Left hindlimb (tissue), 1 donor: Measurements from ENCODE around the gene BIN1.

Source experiments
- DNase-seq: peaks from one replicate; pipeline ENCODE4 v3.0.0-alpha.2; 2018

Gene BIN1

DNA sequence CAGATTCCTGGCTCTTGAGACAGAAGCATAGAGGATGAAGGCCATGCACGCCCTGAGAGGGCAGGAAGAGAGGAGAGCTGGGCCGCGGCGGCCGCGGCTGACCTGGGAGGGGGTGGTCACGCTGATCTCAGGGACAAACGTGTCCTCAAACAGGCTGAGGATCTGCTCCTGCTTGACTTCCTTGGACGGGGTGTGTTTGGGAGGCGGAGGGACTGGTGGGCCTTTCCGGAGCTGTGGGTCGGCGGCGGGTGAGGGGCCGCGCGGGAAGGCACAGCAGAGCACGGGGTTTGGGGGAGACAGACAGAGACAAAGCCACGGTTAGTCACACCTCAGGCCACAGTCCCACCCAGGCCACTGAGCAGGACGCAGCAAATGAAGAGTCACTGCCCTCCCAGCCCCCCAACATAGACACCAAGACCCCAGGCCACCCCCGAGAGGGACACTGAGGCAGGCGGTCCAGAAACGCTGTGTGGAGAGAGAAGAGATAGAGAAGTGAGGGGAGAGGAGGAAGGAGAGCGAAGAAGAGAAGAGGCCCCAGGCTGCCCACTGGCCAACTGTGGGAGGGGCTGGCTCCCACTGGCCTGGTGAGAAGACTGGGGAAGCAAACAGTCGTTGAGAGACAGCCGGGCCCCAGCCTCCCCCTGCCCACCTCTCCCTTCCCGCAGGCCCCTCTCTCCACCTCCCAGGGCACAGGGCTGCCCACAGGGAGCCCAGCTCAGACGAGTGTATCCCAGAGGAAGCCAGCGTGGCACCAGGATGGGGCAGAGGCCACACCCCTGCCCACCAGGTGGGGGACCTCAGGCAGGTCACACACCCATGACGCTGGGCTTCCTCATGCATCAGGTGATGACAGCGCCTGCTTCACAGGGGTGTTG lies 49.3 kb downstream of the BIN1 start:
- DNase-seq: no peak

DNA sequence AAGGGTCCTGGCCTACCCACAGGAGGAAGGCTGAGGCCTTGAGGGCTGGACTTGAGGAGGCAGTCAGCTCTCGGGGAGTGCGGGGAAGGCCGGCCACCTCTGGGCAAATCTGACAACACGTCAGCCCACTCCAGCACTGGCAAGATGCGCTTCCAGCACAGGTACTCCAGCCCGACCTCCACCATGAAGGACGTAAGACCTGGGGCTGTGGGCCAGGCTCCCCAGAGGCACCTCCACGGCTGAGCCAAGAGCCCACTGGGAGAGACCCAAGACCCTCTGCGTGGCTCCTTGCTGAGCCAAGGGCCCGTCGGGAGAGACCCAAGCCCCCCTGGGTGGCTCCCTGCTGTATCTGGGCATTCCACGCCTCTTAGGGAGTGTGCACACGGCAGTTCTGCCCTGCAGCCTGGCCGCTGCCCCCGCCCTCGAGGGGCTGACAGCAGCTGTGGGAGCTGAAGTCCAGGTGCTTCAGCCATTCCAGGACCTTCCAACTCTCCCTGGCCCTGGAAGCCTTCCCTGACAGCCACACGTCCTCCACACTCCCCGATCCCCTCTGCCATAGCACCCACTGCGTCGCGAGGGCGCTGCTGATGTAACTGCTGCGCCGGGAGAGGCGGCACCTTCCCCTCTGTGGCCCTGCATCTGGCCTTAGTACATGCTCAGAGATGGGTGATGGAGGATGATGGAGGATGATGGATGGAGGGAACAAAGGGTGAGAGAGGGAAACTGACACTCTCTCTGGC lies 50.2 kb downstream of the BIN1 start:
- no peak for DNase-seq

DNA sequence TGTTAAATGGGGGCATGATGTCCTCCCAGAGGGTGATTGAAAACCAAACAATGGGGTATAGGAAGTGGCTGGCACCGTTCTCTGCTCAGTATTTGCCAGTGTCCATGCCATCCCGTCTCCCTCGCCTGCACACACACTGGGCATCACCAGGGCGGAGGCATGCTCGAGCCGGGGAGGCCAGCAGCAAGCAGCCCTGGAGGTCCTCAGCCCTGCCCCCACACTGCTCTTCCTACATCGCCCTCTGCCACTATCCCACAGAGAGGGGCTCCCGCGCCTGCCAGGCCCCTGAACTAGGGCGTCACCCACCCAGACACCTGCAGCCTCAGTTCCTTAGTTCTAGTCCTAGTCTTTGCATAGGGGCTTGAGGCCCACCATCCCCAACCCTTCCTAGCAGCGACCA lies 50.9 kb downstream of the BIN1 start:
- no peak for DNase-seq

DNA sequence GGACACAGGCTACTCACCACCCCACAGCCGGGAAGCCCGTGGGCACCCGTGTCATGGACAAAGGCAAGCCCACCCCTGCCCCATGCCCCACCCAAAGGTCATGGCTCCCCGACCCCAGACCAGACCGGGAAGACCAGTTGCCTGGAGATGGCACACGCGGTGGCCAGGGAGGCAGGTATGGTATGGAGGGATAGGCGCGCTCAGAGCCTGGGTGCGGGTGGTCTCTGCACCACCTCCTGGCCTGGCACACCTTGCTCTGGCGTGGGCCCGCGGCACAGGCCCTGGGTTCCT lies 51.2 kb downstream of the BIN1 start:
- no peak for DNase-seq

DNA sequence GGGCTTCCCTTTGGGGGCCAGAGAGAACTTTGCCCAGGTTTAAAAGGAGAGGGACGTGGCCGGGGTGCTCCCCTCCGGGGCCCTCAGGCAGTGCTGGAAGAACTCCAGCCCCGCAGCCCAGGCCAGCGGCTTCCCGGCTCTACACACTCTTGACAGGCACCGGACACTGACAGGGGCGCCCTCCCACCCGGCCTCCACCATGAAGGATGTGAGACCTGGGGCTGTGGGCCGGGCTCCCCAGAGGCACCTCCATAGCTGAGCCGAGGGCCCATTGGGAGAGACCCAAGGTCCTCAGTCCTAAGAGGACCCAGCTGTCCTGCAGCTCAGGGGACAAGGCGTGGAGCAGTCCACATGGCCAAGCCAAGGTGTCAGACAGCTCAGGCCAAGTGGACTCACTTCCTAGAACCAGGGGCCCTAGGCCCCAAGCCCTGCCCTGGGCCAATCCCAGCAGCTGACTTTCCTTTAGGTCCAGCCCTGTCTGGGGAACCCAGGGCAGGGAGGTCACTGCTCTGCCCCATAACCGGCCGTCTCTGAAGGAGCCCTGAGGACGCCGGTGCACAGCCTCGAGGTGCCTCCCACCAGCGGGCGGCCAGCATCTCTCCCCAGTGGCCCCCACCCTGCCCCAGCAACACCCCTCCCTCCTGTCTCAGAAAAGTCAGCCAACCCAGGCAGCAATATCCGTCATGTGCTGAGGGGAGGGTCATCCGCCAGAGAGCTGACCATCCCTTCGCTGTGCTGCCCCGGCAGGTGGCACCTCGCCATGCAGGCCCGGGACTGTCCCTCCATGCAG lies 51.8 kb downstream of the BIN1 start:
- peak; percentile 31 for DNase-seq

DNA sequence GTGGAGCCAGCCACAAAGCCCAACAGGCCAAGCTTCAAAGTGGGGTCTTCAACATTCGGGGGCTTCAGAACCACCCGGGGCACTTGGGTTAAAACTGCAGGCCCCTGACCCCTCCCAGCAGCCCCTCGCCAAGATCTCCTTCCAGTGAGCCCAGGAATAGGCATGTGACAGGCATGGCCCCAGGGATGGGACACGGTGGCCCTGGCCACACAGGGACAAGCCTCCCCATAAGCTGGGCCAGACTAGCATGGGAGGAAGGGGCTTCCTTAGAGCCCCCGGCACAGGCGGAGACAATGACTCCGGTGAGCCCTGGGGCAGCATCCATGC lies 52.4 kb downstream of the BIN1 start:
- no peak for DNase-seq

DNA sequence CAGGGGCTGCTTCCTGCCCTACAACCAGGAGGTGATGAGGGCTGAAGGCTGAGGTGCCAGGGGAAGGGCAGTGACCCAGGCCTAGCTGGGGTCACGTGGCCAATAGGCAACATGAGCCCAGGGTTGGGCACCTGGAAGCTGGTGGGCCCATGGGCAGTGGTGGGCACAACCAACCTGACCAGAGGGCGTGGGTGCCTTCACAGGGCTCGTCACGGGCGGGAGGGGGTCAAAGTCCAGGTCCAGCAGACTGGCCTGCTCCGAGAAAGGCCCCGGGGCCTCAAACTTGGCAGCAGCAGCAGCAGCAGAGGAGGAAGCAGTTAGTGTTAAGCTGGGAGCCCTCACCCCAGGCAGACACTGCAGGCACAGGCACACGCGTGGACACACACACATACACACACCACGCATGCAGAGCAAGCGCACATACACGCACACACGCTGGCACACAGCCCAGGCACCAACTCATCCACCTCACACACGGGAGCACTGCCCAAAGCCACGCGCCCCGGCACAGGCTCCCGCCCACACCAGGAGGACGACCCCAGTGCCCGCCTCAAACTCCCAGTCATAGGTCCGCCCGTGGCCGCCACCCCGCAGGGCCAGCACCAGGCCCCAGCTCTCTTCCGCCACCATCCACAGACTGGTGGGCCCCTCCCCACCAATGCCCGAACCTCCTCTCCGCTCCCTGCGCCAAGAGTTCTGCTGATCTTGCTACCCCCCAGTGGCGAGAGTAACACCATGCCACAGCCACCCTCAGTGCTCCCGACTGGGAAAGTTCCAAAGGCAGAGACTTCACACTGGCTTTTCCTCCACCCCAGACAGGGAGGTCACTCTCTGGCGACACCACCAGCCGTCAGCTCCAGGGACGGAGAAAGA lies 53.0 kb downstream of the BIN1 start:
- DNase-seq: peak; percentile 36

DNA sequence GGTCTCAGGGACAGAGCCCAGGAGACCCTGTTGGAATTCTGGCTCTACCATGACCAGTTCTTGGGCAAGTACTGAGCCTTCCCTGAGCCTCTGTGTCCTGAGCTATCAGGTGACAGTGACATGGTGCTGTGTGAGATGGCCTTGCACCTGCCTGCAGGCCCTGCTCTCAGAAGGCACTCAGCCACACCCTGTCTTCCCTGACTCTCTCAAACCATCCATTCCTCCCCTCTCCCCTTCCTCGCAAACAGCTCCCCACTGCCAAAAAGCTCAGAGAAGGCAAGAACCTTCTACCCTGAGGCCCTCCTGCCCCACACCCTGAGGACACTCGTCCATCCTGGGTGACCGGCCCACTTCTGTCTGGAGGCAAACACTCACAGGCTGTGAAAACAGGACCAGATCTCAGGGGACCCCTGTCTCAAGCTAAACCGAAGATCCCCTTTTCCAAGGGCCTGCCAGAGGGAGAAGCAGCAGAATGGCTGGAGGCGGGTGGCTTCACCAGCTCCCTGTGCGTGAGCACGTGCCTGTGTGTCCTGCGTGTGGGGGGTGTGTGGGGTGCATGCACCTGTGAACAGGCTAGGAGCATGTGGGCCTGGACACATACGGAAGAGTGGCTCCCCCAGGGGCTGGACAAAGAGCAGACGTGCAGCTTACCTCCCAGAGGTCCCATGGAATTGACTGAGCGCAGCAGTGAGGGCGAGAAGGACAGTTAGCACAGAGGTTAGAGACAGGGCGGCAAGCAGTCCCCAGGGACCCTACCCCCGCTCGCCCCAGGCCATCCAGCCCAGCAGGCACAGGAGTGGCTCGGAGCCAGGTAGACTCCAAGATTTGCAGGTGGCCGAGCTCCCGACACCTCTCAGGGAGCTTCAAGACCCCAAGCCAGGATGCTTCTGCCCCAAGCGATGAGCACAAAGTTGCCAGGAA lies 53.9 kb downstream of the BIN1 start:
- DNase-seq: peak; percentile 25

DNA sequence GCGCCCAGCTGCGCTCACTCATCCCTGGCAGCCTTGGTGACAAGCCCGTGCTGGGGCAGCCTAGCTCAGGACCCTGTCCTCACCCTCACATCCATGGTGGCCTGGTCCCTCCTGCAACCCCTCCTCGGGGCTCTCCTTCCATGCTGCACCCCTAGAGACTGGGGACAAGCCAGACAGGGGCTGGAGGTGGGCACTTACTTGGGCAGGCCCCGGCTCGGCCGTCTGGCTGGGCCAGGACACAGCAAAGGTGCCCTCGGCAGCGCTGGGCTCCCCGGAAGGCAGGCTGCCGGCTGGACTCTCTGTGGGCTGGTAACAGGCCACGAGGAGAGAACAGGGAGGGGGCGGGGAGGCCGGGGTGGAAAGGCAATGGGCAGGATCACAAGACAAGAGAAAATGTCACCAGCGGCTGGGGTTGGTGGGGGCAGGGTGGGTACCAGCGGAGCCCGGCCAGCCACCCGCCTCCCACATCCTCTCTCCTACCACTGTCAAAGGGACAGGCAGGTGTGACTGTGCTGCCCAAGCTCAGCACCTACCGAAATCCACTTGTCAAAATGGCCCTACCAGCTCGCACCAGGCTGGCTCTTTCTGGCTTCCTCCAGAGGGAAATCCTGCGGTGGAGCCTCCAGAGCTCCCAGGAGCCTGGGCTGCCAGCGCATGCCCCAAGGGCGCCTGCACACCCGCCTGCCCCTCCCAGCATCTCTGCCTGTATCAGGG lies 54.7 kb downstream of the BIN1 start:
- peak; percentile 28 for DNase-seq

DNA sequence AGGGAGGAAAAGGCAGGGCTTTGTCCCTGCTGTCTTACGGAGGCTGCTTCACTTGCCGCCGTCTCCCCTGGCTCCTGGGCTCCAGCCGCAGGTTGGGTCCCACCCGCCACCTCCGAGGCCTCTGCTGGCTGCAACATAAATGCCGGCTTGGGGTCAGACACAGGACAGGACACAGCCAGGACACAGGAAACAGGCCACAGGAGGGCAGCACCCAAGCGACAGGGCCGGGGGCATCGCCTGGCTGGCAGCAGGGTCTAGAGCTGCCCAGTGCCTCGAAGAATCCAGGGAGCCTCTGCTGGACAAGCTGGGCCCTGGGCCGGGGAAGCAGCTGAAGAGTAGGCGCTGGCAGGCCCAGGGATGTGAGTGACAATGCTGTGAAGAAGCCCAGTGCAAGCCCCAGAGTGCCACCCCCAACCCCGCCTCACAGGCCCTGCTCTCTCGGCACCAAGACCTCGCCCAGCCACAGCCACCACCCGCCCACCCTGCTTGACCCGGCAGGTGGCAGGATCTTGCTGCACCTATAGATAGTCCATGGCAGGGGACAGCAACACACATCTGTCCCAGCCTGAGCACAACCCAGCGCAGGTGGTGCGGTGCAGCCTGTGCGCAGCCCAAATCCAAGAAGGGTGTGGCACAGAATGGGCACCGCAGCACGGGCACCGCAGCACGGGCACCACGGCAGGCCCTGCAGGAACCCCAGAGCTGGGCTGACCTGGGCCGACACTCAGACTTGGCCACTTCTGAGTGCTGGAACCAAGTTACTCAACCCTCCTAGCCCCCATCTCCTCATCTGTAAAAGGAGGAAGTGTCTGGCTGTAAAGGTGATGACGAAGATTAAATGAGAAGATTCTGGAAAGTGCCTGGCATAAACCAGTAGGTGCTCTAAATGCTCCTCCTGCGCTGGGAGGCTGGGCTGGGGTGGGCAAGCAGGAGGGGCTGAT lies 55.6 kb downstream of the BIN1 start:
- DNase-seq: peak; percentile 32

DNA sequence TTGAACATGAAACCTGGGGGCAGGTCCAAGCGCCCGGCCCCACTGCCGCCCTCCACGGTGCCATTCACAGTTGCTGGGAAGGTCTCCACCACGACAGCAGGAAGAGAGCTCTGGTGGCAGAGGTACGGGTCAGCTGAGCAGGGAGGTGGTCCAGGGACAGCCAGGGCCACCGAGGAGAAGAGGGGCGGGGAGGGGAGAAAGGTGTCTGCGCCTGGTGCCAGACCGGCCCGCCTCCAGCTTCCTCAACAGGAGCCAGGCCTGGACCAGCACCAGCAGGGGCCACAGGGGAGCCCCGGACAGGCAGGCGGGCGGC lies 56.2 kb downstream of the BIN1 start:
- peak; percentile 53 for DNase-seq

DNA sequence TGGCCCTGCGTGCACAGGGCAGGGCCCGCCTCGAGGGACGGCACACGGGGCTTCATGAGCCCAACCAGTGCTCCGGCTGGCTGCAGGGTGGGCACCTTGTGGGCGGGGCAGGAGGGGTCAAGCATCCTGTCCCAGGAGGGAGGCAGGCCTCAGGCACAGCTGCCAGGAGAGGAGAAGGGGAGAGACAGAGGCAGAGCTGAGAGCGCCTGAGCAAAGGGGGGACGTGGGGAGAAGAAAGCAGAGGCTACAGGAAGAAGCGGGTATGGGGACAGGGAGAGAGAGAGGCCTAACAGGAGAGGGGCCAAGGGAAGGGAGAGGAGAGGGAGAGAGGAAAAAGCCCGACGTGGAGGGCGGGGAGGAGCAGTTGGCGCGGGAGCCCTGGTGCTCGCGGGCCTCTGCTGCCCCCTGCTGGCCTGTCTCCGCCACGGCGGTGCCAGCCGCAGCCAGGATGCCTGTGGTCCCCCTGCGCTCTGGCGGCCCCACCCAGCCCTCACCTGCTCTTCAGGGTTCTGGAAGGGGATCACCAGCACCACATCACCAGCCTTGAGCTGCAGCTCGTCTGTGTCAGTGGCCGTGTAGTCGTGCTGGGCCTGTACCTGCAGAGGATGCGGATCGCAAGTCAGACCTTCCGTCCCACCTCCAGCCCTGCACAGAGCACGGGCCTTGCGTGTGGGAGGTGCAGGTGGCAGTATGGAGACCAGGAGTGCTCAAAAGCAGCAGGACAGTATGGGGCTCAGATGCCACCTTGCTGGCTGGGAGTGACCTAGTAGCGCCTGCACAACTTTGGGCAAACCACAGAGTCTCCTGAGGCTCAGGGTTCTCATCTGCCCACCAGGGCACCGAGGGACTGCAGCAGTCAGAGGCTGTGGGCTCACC lies 56.8 kb downstream of the BIN1 start:
- peak; percentile 88 for DNase-seq

DNA sequence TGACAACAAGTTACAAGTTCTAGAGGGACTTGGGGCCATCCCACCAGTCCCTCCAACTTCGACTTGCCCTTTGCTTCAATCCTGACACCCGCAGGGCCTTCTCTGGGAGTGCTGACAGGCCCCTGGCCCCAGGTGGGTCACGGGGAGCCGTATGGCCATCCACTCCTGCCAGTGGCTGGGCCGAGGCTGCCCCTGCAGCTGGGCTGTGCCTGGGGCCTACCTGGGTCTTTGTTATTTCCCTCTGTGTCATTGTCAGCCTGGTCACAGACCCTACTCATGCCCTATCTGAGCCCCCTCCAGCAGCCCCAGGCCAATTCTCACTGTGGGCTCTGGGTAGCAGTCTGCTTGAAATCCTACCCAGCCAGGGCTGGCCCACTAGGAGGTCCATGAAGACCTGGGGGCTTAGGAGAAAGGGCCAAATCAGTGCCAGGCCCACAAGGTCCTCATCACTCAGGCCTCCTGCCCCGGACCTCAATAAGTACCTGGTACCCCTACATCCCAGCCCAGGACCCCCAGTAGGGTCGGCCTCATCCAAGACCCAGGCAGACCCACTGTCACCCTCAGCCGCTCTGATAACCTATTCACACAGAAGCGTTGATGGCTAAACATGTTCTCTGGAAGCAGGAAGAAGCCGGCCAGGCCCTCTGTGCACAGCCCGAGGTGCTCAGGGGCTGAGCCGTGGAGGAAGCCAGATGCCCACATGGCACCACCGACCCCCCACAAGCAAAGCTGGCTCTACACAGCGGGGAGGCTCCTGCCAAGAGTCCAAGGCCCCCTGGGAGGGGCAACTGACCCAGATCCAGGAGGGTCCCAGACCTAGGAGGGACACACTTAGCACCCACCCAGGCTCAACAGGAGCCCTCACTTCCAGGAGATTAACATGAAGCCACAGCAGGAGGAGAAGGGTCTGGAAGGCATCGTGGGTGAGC lies 57.7 kb downstream of the BIN1 start:
- peak; percentile 27 for DNase-seq

DNA sequence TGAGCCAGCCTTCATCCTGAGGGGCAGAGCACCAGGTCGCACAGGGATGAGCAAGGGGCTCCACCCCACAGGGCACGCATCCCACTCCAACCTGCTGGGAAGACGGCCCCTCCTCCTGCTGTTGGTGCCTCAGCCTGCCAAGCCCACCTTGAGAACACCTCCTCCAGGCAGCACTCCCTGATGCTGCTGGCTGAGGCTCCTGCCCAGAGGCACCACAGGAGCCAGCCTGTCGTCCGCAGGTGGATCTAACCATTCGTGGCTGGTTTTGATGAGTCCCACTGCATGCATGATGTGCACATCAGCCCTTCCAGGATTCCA lies 58.4 kb downstream of the BIN1 start:
- DNase-seq: peak; percentile 29

DNA sequence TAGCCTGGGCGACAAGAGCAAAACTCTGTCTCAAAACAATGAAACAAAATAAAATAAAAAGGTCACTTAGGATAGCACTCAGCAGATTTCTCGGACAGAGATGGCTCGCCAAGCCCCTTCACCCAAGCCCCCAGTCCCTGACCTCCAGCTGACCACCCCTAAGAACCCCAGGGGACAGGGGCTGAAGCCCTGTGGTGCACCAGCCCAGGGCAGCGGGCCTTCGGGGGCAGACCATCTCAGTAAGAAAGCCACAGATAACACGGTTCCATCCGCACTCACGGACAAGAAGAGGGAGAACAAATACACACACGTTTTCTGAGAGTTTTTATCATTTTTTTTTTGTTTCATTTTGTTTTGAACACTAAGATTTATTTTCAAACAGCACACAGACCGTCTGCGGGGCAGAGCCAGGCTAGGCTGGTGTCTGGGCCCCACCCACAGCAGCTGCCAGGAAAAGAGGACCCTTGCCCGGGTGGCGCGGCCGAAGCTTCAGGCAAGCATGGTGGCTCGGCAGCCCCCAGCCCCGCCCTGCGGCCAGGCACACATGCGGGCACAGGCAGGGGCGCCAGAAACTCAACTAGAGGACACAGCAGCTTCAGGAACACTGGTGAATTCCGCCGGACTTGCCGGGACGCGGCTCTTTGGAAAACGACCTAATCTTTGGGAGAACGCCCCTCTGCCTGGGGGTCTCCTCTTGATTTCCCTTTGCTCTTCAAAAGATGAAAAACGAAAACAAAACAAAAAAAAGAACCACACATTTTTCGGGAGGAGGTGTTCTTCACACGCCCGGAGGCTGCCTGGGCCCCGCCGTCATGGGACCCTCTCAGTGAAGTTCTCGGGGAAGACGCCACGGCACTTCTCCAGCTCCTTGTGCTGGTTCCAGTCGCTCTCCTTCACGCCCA lies 59.0 kb downstream of the BIN1 start:
- peak; percentile 26 for DNase-seq

DNA sequence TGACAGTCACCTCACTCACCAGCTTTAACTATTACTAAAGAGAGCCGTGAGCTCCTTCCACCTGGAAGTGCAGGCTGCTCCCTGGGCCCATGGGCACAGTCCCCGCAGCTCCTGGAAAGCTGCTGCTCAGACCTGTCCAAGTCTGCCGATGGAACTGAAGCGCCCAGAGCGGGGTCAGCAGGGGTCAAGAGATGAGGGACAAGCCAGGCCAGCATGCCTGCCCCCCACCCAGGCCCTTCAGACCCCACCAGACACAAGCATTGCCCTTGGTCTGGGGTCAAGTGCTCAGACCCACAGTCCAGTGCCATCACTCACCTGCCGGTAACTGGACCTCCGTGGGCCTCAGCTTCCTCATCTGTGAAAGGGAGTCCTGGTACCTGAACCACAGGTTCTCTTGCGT lies 59.9 kb downstream of the BIN1 start:
- peak; percentile 34 for DNase-seq

DNA sequence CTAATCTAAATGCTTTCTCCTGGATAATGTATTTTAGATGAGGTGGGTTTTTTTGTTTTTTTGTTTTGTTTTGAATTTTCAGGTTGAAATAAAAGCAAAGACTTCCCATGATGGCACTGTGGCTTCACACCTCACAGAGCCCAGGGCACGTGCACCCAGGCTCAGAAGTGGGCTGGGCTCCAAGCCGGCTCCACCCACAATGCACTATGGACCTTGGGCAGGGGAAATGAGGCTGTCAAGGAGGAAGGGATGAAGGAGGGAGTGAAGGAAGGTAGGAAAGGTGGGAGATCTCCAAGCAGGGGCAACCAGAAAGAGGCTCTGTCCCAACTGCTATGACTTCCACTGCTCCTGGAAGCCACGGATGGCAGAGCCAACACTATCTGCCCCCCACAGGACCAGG lies 60.4 kb downstream of the BIN1 start:
- peak; percentile 35 for DNase-seq
